HG03045 (cell line): Measurements from ENCODE around the gene GRIK4.
"Not testable (repeated sequence)": the region's sequence is repeated elsewhere in the genome, so short reads cannot be mapped to it uniquely, and the experiment has no call there.

Experiments used
- ATAC-seq: cut with Tn5 transposase; IDR thresholded peaks from one replicate; pipeline ENCODE4 v1.9.1; 2021; ENCODE audit warnings: mild to moderate bottlenecking, moderate library complexity; ENCODE audit not compliant: unreplicated experiment

The GRIK4 gene

GRCh38 chr11:120599816-120600420 lies 88.4 kb downstream of the GRIK4 start:
- no peak for ATAC-seq

DNA sequence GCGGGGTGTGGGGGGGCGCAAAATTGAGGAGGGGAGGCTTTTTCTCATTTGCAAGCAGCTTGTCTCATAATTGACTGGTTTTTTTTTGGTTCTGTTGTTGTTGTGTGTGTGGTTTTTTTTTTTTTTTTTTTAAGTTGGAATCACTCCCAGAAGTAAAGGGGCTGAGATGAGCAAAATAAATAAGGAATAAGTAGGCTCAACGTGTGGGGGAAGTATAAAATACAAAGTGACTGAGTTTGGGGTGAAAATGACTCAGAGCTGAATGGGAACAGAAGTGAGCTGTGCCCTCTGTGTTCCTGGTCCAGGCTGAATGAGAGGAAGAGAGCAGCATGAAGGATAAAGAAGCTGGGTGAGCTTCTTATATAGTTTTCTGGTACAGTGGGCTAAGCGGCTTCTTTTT lies 90.0 kb downstream of the GRIK4 start:
- ATAC-seq = no peak

GRCh38 chr11:120603071-120603470 lies 91.5 kb downstream of the GRIK4 start:
- no peak for ATAC-seq

- ATAC-seq = no peak
Measured at GRCh38 chr11:120605469-120605868, 93.9 kb downstream of the GRIK4 start.

DNA sequence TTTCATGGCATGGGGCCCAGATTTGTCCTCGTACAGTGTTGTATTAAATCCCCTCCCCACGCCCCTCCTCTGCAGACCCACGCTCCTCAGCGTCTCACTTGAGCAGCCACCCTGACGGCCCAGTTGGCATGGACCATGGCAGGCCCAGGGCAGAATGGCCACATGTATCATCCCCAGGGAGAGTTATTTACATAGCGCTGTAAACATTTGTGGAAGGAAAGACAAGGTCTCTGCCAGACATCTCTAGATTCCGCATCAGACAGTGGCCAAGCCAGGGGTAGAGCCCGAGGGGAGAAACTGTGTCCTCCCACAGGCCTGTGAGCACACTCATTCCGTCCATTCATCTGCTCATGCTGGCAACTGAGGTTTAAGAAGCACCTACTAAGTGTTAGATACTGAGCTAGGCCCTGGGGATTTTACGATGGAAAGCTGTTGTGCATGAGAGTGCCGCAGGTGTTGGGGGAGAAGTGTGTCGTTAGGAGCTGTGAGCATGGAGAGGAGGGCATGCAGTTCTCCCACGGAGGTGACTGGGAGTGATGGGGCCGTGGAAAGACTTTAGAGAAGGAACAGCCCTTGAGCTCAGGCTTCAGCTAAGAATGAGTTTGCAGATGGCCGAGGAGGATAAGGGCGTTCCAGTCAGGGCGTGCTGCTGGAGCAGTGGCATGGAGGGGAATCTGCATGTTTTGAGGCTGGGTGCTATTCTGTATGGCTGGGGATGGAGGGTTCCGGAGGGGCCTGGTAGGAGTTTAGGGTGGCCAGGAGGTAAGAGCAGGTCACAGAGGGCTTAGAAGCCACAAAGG lies 94.9 kb downstream of the GRIK4 start:
- ATAC-seq = no peak

DNA sequence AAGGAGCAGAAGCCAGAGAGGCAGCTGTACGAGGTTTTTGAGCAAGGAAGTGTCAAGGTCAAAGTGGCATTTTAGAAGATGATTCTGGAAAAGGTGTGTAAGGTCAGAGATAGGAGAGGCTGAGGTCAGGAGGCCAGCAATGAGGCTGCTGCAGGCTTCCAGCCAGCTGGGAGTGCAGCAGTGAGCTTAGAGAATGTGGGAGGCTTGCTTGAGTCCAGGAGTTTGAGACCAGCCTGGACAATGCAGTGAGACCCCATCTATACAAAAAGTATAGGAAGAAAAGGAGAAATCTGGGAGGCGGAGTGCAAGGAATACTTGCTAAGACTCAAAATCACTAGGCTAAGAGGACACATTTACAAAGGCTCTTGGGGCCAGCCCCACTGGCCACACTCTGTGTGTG lies 96.5 kb downstream of the GRIK4 start:
- ATAC-seq = no peak

DNA sequence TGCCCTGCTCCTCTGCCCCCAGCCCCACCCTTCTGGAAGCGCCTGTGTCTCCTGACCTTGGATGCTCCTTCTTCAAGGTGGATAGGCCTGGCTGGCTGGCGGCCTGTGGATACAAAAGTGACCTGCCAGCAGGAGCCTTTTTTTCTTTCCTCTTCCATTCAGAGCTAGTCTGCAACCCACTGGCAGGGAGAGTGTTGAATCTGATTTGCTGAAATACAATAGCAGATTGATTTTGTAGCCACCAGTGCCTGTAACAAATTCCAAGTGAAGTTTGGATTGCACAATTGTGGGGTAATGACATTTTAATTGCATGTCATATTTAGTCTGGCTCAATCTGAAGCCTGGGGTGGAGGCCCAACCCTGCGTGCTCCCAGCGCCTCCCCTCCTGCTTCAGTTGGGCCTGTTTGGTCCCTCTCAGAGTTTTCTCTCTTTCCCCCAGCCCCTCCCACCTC lies 97.2 kb downstream of the GRIK4 start:
- ATAC-seq = no peak

DNA sequence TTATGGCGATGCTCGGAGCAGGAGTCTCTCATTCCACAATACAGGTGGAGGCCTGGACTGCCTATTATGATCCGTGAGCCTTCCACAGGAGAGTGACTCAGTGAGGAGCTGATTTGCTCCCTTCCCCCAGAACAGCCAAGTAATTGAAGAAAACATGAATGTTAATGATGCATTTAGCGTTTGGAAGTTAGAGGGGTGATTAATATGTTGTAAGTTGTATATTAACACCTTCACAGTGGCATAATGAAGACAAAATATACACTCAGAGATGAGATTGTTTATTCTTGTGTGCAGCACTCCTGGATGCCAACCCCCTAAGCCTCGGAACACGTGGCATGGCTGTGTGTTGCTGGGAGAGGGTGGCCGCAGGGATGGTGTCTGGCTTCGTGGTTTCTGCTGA lies 98.6 kb downstream of the GRIK4 start:
- no peak for ATAC-seq

GRCh38 chr11:120611581-120611980 lies 100.0 kb downstream of the GRIK4 start:
- no peak for ATAC-seq

- peak; percentile 87 for ATAC-seq
Measured at GRCh38 chr11:120612513-120613263, 101.1 kb downstream of the GRIK4 start.

DNA sequence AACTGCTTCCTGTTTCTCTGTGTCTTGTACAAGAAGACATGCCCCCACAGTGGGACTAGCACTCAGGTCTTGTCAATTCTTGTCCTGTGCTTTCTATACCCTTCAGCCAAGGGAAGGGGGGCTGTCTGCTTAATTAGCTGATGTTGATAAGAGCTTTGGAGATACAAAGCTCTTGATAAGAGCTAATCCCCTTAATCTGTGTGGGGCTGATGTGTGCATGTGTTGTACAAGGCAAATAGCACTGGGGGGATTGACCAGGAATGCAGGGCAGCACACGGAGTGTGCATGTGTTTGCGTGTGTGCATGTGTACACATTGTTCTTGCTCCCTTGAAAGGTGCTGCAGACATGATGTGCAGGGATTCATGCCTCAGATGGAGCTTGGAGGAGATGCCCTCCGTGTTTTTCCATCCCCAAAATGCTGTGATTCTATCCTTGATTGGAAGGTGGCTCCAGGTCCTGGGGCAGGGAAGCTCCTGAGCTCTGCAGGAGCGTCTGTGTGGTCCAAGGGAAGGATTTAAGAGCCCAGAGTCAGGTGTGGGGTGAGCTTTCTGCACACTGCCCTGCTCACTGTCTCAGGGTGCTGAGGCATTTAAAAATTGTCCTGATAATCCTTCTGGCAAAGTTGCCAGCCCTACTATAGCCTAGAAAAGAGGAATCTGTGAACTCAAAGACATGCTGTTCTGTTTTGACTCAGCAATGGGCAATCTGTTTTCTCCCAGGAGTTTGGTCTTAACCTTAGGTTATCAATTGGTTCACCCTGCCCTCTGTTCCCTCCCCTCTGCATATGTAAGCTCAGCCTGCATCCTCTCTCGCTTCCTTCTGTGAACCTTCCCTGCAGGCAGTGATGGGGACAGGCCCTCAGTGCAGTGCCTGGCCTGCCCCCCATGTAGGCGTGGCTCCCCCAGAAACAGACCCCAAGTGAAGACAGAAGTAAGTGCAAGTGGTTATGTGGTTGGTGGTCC lies 102.0 kb downstream of the GRIK4 start:
- ATAC-seq = peak; percentile 48

DNA sequence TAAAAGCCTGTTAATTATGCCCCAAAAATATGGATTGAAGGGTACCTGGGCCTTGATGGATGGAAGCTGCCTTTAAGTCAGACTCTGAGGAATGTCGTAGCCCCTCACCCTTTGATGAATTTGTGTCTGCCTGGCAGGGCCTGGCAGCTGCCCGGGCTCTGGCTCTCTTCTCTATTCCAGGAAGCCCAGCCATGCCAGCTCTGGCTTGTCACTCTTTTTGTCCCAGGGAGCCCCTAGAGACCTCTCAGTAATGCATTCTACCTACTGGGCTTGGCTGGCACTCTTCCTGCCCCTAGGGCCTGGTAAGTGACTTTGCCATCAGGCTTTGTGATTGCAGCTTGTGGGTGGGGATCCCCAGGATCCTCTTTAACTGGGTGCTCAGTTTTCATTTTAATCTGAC lies 103.8 kb downstream of the GRIK4 start:
- ATAC-seq = no peak

DNA sequence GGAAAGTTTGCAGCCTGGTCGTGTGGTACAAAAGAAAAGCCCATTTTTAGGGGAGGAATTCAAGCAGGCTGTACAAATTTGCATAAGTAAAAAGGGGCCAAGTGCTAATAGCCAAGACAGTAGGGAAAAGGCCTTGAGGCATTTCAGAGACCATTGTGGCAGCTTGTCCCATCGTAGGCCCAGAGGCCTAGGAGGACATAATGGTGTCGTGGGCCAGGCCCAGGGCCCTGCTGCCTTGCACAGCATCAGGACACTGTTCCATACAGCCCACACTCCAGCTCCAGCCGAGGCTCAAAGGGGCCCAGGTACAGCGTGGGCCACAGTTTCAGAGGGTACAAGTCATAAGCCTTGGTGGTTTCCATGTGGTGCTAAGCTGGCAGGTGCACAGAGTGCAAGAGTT lies 106.9 kb downstream of the GRIK4 start:
- ATAC-seq = no peak

DNA sequence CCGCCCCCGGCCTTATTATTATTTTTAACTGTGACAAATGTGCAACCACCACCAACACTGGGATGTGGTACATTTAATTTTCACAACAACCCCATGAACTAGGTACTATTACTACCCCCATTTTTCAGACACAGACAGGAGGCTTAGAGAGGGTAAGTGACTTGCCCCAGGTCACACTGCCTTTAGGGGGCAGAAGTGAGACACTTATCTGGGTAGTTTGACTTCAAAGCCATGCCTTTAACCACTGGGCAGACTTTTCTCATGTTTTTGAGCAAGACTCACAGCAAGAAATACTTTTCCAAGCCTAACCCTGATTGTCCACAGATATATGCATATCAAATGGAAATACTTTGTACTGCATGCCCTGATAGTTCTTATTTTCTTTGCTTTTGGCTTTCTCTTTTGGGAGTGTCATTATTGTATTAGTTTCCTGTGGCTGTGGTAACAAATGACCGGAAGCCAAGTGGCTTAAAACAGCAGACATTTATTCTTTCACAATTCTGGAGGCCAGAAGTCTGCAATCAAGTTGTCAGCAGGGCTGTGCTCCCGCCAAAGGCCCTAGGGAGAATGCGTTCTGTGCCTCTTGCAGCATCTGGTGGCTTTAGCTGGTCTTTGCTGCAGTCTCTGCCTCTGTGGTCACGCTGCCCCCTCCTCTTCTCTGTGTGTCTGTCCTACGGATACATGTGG lies 110.8 kb downstream of the GRIK4 start:
- ATAC-seq = no peak

- not testable (repeated sequence) for ATAC-seq
Measured at GRCh38 chr11:120624992-120625391, 113.4 kb downstream of the GRIK4 start.

DNA sequence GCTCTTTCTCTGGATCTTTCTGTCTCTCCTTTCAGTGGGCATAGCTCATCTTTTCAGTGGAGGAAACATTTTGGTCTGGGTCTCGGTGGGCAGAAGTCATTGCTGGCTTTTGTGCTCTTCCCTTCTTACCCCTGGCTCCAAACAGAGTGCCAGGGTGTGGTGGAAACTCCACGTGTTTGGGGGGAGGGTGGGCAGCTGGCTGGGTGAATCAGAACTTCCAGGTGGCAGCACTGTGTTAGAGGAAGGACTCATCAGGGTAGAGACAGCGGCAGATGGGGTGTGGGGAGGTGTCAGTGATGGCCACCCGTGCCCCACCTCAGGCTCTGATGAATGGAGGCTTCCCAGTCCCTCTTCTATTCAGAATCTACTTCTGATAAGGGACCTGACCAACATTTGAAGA lies 114.0 kb downstream of the GRIK4 start:
- ATAC-seq = no peak

- no peak for ATAC-seq
Measured at GRCh38 chr11:120626791-120627190, 115.2 kb downstream of the GRIK4 start.

DNA sequence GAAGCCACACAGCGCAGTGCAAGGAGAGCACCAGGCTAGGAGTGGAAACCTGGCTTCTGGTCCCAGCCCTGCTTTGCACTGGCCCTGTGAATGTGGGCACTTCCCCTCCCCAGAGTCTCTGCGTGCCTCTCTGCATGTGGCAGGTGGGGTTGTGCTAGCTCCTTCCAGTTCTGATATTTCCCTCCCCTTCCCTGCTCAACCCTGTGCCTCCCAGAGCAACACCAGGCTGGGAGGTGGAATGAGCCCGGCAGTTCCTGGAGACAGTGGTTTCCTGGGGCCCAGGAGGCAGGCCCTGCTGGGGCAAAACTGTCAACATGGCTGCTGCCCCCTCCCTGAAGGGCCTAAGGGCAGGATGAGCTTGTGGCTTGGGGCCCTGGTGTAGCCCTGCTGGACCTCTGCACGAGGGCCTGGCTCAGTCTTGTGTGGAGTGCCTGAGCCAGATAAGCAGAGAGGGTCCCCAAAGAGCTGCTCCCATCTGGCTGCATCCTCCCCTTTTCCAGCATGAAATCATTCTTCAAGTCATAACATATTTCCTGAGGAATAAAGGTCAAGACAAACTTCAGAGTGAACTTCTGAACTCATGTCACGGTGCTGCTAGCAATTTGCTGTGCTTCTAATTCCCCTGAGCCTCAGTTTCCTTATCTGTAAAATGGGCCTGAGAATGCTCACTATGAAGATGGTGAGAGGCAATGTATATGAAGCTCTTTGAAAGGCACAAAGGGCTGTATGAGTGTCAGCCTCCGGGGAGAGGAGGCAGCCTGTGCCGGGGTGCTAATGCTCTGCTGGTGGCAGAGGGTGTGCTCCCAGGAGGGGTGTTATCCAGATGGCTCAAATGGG lies 116.0 kb downstream of the GRIK4 start:
- no peak for ATAC-seq

- no peak for ATAC-seq
Measured at GRCh38 chr11:120629407-120630080, 118.0 kb downstream of the GRIK4 start.
